Measurements from ENCODE around the gene PTGES3.

- TF ChIP-seq POLR2A (IDR thresholded peaks at IDR 0.05), result peak in 2 of 3 donors; percentile 21 to 32
- TF ChIP-seq, protein P1, sequence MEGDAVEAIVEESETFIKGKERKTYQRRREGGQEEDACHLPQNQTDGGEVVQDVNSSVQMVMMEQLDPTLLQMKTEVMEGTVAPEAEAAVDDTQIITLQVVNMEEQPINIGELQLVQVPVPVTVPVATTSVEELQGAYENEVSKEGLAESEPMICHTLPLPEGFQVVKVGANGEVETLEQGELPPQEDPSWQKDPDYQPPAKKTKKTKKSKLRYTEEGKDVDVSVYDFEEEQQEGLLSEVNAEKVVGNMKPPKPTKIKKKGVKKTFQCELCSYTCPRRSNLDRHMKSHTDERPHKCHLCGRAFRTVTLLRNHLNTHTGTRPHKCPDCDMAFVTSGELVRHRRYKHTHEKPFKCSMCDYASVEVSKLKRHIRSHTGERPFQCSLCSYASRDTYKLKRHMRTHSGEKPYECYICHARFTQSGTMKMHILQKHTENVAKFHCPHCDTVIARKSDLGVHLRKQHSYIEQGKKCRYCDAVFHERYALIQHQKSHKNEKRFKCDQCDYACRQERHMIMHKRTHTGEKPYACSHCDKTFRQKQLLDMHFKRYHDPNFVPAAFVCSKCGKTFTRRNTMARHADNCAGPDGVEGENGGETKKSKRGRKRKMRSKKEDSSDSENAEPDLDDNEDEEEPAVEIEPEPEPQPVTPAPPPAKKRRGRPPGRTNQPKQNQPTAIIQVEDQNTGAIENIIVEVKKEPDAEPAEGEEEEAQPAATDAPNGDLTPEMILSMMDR (IDR thresholded peaks at IDR 0.05), result no peak
Measured at GRCh38 chr12:56630180-56630632, 57.9 kb downstream of the PTGES3 start, which contains the start of gene BAZ2A.

Data from body of pancreas (tissue), 4 donors.